Measurements from ENCODE around the gene TRAF4.

TRAF4 gene, protein sequence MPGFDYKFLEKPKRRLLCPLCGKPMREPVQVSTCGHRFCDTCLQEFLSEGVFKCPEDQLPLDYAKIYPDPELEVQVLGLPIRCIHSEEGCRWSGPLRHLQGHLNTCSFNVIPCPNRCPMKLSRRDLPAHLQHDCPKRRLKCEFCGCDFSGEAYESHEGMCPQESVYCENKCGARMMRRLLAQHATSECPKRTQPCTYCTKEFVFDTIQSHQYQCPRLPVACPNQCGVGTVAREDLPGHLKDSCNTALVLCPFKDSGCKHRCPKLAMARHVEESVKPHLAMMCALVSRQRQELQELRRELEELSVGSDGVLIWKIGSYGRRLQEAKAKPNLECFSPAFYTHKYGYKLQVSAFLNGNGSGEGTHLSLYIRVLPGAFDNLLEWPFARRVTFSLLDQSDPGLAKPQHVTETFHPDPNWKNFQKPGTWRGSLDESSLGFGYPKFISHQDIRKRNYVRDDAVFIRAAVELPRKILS
- total RNA-seq: 33.5 to 237 reads per million in 2 donors

DNA sequence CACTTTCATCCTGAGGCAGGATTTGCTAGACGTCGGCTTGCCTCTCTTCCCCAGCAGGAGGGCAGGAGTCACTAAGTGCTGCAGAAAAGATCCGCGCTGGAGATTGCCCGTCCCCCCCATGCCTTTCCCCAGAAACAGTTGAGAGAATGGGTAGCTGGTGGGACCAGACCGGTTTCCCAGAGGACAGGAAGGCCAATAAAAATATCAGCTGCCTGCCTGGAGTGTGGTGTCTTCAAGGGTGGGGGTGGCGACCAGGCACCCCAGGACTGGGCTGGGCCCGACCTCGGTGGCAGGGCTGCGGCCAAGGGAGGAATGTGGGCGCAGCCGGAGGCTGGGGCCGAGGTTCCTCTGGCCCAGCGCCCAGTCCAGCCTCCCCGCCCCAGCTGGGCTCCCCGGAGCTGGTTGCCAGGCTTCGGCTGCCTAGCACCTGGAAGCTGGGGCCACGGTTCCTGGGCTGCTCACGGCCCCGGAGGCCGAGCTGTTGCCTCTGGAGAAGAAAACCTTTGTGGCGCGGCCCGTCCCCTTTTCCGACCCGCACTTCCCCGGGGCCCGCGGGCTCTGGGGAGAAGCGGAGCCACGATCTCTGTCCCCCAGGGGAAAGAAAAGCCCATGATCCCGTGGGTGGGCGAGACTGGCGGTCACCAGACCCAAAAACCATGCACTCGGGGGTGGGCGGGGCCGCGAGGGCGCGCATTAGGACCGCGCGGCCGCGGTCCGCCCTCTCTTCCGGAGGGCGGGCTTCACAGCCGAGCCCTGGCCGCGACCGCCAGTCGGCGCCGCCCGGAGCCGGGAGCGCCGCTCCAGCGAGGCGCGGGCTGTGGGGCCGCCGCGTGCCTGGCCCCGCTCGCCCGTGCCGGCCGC lies at the start of gene TRAF4:
Gene TRAF4 (plus strand): TSS at position 769 of the 861 bp plus-strand sequence. CDS start 102 bp downstream, outside the sequence.
- DNase-seq: peak; percentile 69

- no peak for DNase-seq
Observed at GRCh38 chr17:28698253-28698941, 45.4 kb upstream of the TRAF4 start.

DNA sequence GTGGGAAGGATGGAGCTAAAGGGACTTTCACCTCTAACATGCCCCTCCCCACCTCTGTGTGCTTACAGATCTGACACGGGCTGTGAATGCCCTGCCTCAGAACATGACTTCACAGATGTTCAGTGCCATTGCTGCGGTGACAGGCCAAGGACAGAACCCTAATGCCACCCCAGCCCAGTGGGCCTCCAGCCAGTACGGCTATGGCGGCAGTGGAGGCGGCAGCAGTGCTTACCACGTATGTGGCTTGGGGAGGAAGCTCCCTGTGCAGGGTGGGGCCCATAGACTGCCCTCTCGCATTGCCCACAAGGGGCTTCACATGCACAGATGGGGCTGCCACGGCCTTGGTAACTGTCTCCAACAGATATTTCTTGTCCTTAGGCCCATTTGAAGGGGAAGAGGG lies 43.5 kb upstream of the TRAF4 start:
- no peak for DNase-seq

- no peak for DNase-seq
Observed at GRCh38 chr17:28700830-28701492, 42.9 kb upstream of the TRAF4 start.

- no peak for DNase-seq
Observed at GRCh38 chr17:28702026-28702751, 41.6 kb upstream of the TRAF4 start.

DNA sequence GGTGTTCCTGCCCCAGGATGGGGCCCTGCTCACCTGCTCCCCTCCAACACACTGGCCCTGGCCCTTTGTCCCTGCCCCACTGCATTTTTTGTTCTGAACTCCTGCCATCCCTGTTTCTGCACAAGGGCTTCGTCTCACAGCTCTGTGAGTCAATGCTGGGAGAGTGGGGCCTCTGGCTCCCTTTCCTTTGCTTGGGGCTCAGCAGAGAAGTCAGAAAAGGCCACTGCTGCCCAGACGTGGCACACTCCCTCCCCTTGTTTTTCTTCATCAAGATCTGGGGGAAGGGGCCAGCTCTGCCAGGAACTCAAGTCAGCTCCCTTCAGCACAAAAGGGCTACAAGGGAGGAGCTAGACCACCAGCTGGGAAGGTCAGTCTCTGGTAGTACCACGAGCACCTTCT lies 41.1 kb upstream of the TRAF4 start:
- no peak for DNase-seq

- no peak for DNase-seq
Observed at GRCh38 chr17:28703552-28704218, 40.1 kb upstream of the TRAF4 start.

- no peak for DNase-seq
Observed at GRCh38 chr17:28704219-28704858, 39.5 kb upstream of the TRAF4 start.

DNA sequence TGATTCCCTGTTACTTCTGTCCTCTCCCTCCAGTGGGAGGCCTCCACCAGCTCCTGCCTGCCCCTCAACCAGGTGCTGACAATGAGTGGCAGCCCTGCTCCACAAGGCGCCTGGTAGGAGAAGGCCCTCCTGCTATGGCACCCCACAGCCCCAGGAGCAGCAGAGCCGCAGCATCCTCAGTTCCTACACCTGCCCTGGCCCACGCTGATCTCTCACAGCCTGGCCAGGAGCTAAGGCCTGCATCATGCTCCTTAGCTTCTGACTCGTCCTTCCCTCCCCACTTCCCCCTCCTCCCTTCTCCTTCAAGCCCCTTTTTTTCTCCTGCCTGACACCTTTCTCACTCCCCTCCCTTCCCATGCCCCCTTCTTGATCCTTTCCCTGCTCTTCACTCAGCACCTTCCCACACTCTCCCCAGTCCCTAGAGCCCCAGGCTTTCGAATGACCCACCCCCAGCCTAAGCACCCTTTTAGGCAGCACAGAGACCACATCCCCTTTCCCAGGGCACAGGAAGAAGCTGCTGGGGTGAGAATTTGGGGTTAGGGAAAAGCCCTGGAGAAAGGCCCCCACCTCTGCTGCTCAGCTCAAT lies 38.6 kb upstream of the TRAF4 start:
- DNase-seq: no peak

GRCh38 chr17:28705728-28706334 lies 38.0 kb upstream of the TRAF4 start:
- DNase-seq: no peak

- no peak for DNase-seq
Observed at GRCh38 chr17:28706471-28707338, 37.1 kb upstream of the TRAF4 start.

DNA sequence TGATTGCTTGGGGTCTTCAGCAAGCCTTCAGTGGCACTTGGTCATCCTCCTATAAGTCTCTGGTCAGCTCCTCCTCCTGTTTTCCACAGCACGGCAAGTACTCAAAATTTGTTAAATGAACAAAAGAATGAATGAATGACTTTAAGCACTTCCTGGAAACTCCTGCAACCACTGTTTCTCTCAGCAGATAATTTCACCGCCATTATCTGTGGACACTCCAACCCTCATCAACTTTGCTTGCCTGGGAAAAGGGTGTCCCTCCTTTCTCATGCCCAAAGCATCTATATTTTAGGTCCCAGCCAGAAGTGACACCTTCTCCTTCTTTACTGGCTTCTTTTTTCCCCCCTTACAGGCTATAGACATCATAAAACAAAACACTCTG lies 36.5 kb upstream of the TRAF4 start:
- no peak for DNase-seq

DNA sequence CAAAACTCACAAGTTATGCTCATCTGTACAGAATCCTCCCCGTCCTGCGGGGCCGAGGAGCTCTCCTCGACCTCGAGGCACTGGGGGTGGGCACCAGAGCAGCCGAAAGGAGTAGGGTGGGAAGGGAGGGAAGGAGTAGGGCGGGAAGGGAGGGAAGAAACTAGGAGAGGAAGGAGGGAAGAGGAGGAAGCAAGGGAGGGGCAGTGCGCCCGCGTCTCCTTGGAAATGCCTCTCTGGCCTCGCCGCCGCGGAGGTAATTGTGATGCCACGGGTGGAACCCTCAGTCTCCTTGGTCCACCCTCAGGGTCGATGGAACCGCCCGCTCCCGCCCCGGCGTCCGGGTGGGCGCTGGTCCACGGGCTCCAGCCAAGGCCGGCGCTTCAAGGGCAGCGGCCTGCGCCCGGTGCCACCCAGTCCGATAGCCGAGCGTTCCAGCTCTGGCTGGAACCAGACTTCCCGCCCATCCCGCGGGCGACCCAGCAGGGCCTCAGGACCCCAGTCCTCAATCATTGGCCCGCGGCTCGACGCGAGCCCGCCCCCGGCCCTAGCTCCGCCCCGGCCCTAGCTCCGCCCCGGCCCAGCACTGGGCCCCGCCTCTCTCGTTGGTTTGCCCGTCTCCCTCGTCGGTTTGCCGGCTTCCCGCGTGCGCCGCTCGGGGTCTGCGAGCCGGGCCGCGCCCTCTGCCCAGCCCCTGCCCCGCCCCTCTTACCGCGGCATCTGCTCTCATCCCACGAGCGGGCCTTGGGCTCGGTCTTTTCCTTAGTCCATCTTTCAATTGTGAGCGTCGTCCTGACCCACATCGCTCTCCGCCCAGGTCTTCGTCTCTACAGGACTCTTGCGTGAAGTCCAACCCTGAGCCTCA lies 32.7 kb upstream of the TRAF4 start:
- DNase-seq: peak; percentile 86

GRCh38 chr17:28711723-28712031 lies 32.1 kb upstream of the TRAF4 start, which contains the start of gene PROCA1:
Gene PROCA1, minus strand, starts transcription at chr17:28711888. Its CDS starts 228 bp downstream, at chr17:28711660.
- DNase-seq: peak; percentile 37

DNA sequence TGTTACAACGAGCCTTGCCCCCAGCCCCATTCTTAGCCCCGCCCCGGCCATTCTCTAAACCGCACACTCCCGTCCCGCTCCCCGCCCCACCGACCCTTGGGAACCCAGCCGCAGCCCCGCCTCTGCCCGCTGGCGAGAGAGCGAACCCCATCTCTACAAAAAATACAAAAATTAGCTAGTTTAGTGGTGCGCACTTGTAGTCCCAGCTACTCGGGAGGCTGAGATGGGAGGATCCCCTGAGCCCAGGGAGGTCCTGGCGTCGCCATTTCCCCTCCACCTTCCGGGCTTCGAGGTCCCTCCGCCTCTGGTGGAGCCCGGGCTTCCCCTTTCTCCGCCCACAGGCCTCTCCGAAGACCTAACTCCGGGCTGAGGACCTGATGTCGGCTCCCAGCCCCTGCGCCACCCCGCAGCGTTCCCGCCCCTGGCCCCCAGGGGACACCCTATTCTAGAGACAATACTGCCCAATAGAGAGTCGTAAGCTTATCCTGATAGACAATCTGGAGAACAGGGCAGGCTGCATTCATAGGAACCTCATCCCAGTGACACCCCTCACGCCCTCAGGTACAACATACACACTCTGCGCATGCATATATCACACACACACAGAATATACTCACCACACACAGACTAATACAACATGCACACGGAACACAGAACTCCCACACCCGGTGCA lies 31.6 kb upstream of the TRAF4 start:
- peak; percentile 50 for DNase-seq

GRCh38 chr17:28712705-28713415 lies 31.0 kb upstream of the TRAF4 start:
- no peak for DNase-seq

- no peak for DNase-seq
Observed at GRCh38 chr17:28714281-28714680, 29.5 kb upstream of the TRAF4 start.

Data from T-helper 9 cell (primary cell).